ENCODE results near the gene XG.

DNA sequence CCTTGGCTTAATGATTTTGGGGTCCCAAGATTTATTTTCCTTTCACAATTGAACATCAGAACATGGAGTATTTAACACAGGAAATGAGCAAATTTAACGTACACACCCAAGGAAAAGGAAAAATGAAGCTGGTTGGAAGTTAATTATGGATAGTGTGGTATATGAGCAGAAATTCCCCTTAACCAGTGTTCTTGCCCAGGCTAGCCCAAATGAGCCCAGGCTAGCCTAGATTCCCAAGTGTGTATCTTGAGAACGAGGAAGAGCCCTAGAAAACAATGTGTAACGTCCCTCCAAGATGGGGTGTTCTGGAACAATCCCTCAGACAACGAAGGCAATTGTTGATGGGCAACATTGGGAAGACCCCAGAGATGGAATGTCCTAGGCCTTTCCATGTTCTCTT is 33.7 kb downstream of the XG start:
- TF ChIP-seq JUNB (CRISPR knock-in tag; conservative IDR thresholded peaks at IDR 0.05) = no peak
- no peak for TF ChIP-seq MEF2A (IDR thresholded peaks at IDR 0.05; ENCODE audit: control insufficient read depth, low read depth, low read length)
- no peak for TF ChIP-seq GATAD2A (IDR thresholded peaks at IDR 0.05)
- TF ChIP-seq WHSC1 (IDR thresholded peaks at IDR 0.05; ENCODE audit: low read length) = no peak
- TF ChIP-seq CBX5 (IDR thresholded peaks at IDR 0.05; ENCODE audit: borderline replicate concordance, low read depth) = no peak
- no peak for TF ChIP-seq EP400 (IDR thresholded peaks at IDR 0.05)
- no peak for TF ChIP-seq POLR2B (IDR thresholded peaks at IDR 0.05; ENCODE audit: low read depth, partially characterized antibody)
- TF ChIP-seq ZNF785 (CRISPR knock-in tag; IDR thresholded peaks at IDR 0.05) = no peak
- no peak for TF ChIP-seq ELF1 (tag; IDR thresholded peaks at IDR 0.05)
- TF ChIP-seq XRCC4 (IDR thresholded peaks at IDR 0.05; ENCODE audit: extremely low read depth, insufficient read depth, insufficient read length) = no peak
- no peak for TF ChIP-seq BCOR (IDR thresholded peaks at IDR 0.05)
- TF ChIP-seq CHD1 (IDR thresholded peaks at IDR 0.05; ENCODE audit: low read length) = no peak
